ENCODE data around the gene PTPN23. TPM values are rescaled to one million over a fixed set of nuclear protein-coding genes. Genes with fewer than 3 reads are reported as not detected.

PTPN23 gene
- total and polyA plus RNA-seq, 12 donors = 9.2 to 23.4 (median 19.6) TPM

DNA sequence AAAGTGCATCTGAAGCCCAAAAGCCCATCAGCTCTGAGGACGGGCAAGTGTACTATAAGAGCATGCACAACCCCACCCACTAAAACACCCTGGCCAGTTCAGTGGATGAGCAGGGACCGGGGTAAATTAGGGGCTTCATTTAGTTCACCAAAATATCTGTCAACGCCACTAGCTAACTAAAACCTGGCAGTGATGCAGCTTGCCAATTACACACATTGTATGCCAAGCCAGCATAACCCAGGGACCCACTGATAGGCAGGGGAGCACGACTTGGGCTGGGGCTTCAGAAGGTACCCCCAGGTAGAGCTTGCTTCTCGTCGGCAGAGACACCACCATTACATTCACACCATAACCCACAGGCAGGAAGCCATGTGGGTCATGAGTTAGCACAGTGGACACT is 47.0 kb downstream of the PTPN23 start:
- ATAC-seq = no peak
- intact Hi-C loops (cut with DNase I) = no loop called here

DNA sequence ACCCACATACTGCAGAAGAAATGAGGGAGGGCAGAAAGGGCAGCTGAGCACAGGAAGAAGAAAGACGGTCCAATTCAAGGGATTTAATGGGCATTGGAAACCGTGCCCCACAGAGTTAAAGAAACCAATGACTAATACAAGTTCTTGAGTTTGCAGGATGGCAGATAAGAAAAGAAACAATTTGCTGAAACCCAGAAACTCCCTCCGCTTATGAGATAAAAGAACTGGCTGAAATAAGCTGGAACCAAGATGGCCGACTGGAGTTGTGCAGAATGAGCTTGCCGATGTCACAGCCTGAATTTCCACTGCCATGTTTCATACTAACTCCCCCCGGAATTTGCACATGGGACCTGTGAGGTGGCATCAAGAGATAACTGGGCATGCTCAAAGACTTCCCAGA is 47.8 kb downstream of the PTPN23 start:
- WGBS, 2 donors = 93 to 96% methylated on average over 6 of the region's 6 CpGs
- H3K36me3 ChIP-seq = peaks cover 0 to 92% (median 19%) of the 10 kb centered on the region in 9 donors
- ATAC-seq = no peak

More for the DNA sequence above, 47.0 kb downstream of the PTPN23 start:
- Histone ChIP-seq H3K4me1 (peaks cover 0 to 1% (median 0%) of the 10 kb centered on the region in 9 donors), H3K27me3 (no peaks in the 10 kb centered on the region), H3K4me3 (no peak overlapping the region), H3K27ac (no peak overlapping the region), H3K9me3 (no peaks in the 10 kb centered on the region), H3K36me3 (peaks cover 0 to 92% (median 13%) of the 10 kb centered on the region in 9 donors)
- TF ChIP-seq, protein P1, sequence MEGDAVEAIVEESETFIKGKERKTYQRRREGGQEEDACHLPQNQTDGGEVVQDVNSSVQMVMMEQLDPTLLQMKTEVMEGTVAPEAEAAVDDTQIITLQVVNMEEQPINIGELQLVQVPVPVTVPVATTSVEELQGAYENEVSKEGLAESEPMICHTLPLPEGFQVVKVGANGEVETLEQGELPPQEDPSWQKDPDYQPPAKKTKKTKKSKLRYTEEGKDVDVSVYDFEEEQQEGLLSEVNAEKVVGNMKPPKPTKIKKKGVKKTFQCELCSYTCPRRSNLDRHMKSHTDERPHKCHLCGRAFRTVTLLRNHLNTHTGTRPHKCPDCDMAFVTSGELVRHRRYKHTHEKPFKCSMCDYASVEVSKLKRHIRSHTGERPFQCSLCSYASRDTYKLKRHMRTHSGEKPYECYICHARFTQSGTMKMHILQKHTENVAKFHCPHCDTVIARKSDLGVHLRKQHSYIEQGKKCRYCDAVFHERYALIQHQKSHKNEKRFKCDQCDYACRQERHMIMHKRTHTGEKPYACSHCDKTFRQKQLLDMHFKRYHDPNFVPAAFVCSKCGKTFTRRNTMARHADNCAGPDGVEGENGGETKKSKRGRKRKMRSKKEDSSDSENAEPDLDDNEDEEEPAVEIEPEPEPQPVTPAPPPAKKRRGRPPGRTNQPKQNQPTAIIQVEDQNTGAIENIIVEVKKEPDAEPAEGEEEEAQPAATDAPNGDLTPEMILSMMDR (IDR thresholded peaks at IDR 0.05) = no peak
- WGBS, 2 donors = 84 to 88% methylated on average over 6 of the region's 6 CpGs
- no peak for DNase-seq

DNA sequence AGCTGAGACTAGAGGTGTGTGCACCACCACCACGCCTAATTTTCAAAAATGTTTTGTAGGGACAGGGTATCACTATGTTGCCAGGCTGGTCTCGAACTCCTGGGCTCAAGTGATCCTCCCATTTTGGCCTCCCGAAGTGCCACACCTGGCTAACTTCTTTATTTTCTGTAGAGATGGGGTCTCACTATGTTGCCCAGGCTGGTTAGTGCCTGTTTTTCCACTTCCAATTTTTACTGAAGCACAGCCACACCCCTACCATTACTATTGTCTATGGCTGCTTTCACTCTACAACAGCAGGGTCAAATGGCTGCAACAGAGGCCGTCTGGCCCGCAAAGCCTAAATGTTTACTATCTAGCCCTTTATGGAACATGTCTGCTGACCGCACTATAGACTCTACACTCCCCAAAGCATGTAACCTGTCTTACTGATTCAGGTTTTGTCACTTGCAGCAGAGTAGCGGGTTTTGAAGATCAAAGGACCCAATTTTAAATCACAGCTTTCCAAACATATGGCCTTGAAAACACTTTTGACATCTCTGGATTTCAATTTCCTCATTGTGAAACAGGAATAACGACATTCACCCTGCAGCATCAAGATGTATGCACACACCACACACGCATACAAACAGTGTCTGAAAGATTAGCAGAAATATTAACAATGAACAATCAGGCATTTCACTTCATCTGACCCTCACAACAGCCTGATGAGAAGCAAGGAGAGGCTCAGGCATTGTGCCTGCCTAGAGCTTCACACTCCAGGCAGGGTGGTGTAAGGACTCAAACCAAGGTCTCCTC is 48.9 kb downstream of the PTPN23 start:
- no peak overlapping the region for H3K4me3 ChIP-seq
- TF ChIP-seq, protein P1 (IDR thresholded peaks at IDR 0.05) = no peak
- 94 to 97% methylated on average over 9 of the region's 9 CpGs for WGBS, 2 donors
- no peaks in the 10 kb centered on the region for H3K4me1 ChIP-seq
- no peak overlapping the region for H3K27ac ChIP-seq
- no peaks in the 10 kb centered on the region for H3K27me3 ChIP-seq
- H3K9me3 ChIP-seq = no peaks in the 10 kb centered on the region
- intact Hi-C loops (cut with DNase I) = no loop called here
- no peak for DNase-seq
- ATAC-seq = no peak
- H3K36me3 ChIP-seq = peaks cover 0 to 92% (median 29%) of the 10 kb centered on the region in 9 donors

More for the DNA sequence above, 47.8 kb downstream of the PTPN23 start:
- H3K27ac ChIP-seq = no peak overlapping the region
- H3K4me3 ChIP-seq = no peak overlapping the region
- TF ChIP-seq, protein P1 (IDR thresholded peaks at IDR 0.05) = no peak
- DNase-seq = no peak
- no peaks in the 10 kb centered on the region for H3K4me1 ChIP-seq
- H3K9me3 ChIP-seq = no peaks in the 10 kb centered on the region
- intact Hi-C loops (cut with DNase I) = no loop called here
- H3K27me3 ChIP-seq = no peaks in the 10 kb centered on the region

DNA sequence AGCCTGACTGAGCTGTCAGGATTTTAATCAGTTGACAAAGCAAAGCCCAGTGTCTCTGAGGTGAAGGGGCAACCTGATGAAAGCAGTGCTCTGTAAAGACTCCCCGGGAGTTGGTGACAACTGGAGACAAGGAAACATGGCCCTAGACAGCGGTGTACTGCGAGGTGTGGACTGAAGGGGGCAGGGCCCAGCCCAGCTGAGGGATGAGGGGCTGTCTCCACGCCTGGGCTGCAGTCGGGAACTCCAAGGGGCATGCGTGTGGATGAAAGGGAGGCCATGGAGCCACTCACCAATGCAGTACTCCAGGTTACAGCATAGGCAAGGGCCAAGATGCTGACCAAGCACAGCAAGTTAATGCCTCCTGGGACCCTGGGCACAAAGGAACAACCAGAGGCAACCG is 49.8 kb downstream of the PTPN23 start:
- Histone ChIP-seq H3K36me3 (peaks cover 0 to 88% (median 34%) of the 10 kb centered on the region in 9 donors), H3K27me3 (no peaks in the 10 kb centered on the region), H3K9me3 (no peaks in the 10 kb centered on the region), H3K4me1 (no peaks in the 10 kb centered on the region), H3K27ac (no peak overlapping the region), H3K4me3 (no peak overlapping the region)
- intact Hi-C loops (cut with DNase I) = no loop called here
- 67 to 70% methylated on average over 7 of the region's 7 CpGs for WGBS, 2 donors
- TF ChIP-seq, protein P1 (IDR thresholded peaks at IDR 0.05) = no peak
- no peak for ATAC-seq
- DNase-seq = no peak
